GM20431 (cell line): Measurements from ENCODE around the gene ASTN2.

ENCODE experiments used
- in situ Hi-C: fragments of 300-500 bp; cut with MseI, MboI; formaldehyde crosslinking; loops from one replicate; pipeline ENCODE4 v1.15.0; 2020; ENCODE audit warnings: low sequenced_read_pairs; ENCODE audit not compliant: unreplicated experiment

ASTN2 gene

GRCh38 chr9:116673375-116673774 lies 741.5 kb downstream of the ASTN2 start:
- in situ Hi-C loops: loop anchor here (25.0 kb wide), 1 partner anchor 1086 kb away; no protein-coding TSS in a partner anchor

- in situ Hi-C loops: loop anchor here (25.0 kb wide), 1 partner anchor 1084 kb away; no protein-coding TSS in a partner anchor
These were observed 743.3 kb downstream of the ASTN2 start for GRCh38 chr9:116671605-116672004.

GRCh38 chr9:116668970-116669695 lies 745.7 kb downstream of the ASTN2 start:
- in situ Hi-C loops: loop anchor here (25.0 kb wide), 1 partner anchor 1082 kb away; no protein-coding TSS in a partner anchor

- in situ Hi-C loops: loop anchor here (25.0 kb wide), 1 partner anchor 1076 kb away; no protein-coding TSS in a partner anchor
These were observed 751.3 kb downstream of the ASTN2 start for GRCh38 chr9:116663581-116663980.

- in situ Hi-C loops: loop anchor here (25.0 kb wide), 1 partner anchor 1075 kb away; no protein-coding TSS in a partner anchor
These were observed 752.1 kb downstream of the ASTN2 start for GRCh38 chr9:116662646-116663310.

- in situ Hi-C loops: loop anchor here (25.0 kb wide), 1 partner anchor 1074 kb away; no protein-coding TSS in a partner anchor
These were observed 753.6 kb downstream of the ASTN2 start for GRCh38 chr9:116661037-116661954.

GRCh38 chr9:116658265-116658664 lies 756.6 kb downstream of the ASTN2 start:
- in situ Hi-C loops: loop anchor here (25.0 kb wide), 1 partner anchor 1071 kb away; no protein-coding TSS in a partner anchor

- in situ Hi-C loops: loop anchor here (25.0 kb wide), 1 partner anchor 1070 kb away; no protein-coding TSS in a partner anchor
These were observed 757.9 kb downstream of the ASTN2 start for GRCh38 chr9:116656977-116657376.

- in situ Hi-C loops: loop anchor here (25.0 kb wide), 1 partner anchor 1069 kb away; no protein-coding TSS in a partner anchor
These were observed 758.3 kb downstream of the ASTN2 start for GRCh38 chr9:116656501-116656971.

GRCh38 chr9:116654059-116654355 lies 760.9 kb downstream of the ASTN2 start:
- in situ Hi-C loops: loop anchor here (25.0 kb wide), 1 partner anchor 1067 kb away; no protein-coding TSS in a partner anchor

- in situ Hi-C loops: loop anchor here (25.0 kb wide), 1 partner anchor 1066 kb away; no protein-coding TSS in a partner anchor
These were observed 761.4 kb downstream of the ASTN2 start for GRCh38 chr9:116653348-116654058.

- in situ Hi-C loops: no loop called here
These were observed 767.4 kb downstream of the ASTN2 start for GRCh38 chr9:116647515-116647809.

- in situ Hi-C loops: no loop called here
These were observed 768.0 kb downstream of the ASTN2 start for GRCh38 chr9:116646661-116647514.

GRCh38 chr9:116644091-116644688 lies 770.7 kb downstream of the ASTN2 start:
- in situ Hi-C loops: no loop called here

- in situ Hi-C loops: no loop called here
These were observed 771.2 kb downstream of the ASTN2 start for GRCh38 chr9:116643691-116644090.

GRCh38 chr9:116641292-116642059 lies 773.4 kb downstream of the ASTN2 start:
- in situ Hi-C loops: no loop called here

- in situ Hi-C loops: no loop called here
These were observed 775.6 kb downstream of the ASTN2 start for GRCh38 chr9:116639251-116639741.
